HT1080 (cell line): Measurements from ENCODE around the gene ARMH3. TPM values are rescaled to one million over a fixed set of nuclear protein-coding genes. Genes with fewer than 3 reads are reported as not detected.

ENCODE experiments used
- DNase-seq: peaks from one replicate; pipeline ENCODE4 v3.0.0-alpha.2; 2015; ENCODE audit warnings: low read depth
- polyA plus RNA-seq, 2 experiments: library from polyadenylated mRNA; depleted of rRNA; stranded (reverse); fragments of >200 nt; gene quantifications; 2 replicates each; pipeline ENCODE4 v1.2.3, GENCODE V29; 2015
- total RNA-seq: library from RNA; depleted of rRNA; stranded (reverse); fragments of >200 nt; shearing (Covaris generic); gene quantifications from 2 replicates; pipeline ENCODE4 v1.2.3, GENCODE V29; 2014; rRNA removed

The ARMH3 gene, protein sequence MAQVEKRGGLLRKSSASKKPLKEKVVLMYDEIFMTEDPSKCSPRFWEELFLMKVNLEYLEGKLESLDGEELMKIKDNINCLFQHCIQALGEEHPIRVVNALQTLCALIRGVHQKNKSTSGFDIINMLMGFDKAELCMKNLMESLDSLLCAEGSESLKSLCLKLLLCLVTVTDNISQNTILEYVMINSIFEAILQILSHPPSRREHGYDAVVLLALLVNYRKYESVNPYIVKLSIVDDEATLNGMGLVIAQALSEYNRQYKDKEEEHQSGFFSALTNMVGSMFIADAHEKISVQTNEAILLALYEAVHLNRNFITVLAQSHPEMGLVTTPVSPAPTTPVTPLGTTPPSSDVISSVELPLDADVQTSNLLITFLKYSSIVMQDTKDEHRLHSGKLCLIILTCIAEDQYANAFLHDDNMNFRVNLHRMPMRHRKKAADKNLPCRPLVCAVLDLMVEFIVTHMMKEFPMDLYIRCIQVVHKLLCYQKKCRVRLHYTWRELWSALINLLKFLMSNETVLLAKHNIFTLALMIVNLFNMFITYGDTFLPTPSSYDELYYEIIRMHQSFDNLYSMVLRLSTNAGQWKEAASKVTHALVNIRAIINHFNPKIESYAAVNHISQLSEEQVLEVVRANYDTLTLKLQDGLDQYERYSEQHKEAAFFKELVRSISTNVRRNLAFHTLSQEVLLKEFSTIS
- 6.2 and 6.6 TPM in 2 replicates for total RNA-seq
- polyA plus RNA-seq (2015; cell fraction: cytosol; rRNA removed), result 9.2 and 9.3 TPM in 2 replicates
- 13.5 and 14.6 TPM in 2 replicates for polyA plus RNA-seq (2015; cell fraction: nucleus; rRNA removed)

- peak; percentile 96 for DNase-seq
Observed at GRCh38 chr10:102055647-102056419, at the start of gene ARMH3. TSS of gene ARMH3 (minus strand) at chr10:102056173. CDS start at chr10:102040114, 16,059 bp downstream.

GRCh38 chr10:102102421-102102820, 46.4 kb upstream of the ARMH3 start:
- DNase-seq, result peak; percentile 39

DNA sequence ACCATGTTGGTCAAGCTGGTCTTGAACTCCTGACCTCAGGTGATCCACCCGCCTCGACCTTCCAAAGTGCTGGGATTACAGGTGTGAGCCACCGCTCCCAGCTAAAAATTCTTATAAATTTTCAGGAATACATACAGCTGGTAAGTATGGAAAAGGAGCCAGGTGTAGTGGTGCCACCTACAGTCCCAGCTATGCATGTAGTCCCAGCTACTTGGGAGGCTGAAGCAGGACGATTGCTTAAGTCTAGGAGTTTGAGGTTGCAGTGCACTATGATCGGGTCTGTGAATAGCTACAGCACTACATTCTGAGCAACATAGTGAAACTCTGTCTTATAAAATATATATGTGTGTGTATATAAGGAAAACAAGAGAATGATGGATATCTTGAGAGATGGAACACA, 45.2 kb upstream of the ARMH3 start:
- no peak for DNase-seq

- no peak for DNase-seq
Observed at GRCh38 chr10:102096449-102096848, 40.5 kb upstream of the ARMH3 start.

- DNase-seq, result peak; percentile 48
Observed at GRCh38 chr10:102090772-102091171, 34.8 kb upstream of the ARMH3 start.

DNA sequence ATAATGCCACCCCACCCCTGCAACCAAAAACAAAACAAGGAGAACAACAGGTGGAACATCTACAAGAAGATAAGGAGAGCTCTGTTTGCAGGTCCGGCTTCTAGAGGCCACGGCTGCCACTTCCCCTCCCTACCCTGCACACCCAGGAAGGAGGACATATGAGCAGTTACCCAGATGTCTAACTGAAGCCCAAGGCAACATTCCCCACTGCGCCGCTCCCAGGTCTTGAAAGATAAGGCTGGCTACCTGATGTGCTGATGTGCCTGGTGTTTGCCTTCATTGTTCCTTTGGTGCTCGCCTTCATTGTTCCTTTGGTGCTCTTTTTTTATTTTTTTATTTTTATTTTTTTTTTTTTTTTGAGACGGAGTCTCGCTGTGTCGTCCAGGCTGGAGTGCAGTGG, 30.2 kb upstream of the ARMH3 start:
- no peak for DNase-seq

GRCh38 chr10:102085336-102085735, 29.4 kb upstream of the ARMH3 start:
- no peak for DNase-seq

- DNase-seq, result no peak
Observed at GRCh38 chr10:102083541-102083940, 27.6 kb upstream of the ARMH3 start.

GRCh38 chr10:102072673-102073527, 16.9 kb upstream of the ARMH3 start:
- DNase-seq, result peak; percentile 70

- no peak for DNase-seq
Observed at GRCh38 chr10:102069071-102069470, 13.1 kb upstream of the ARMH3 start.

- DNase-seq, result no peak
Observed at GRCh38 chr10:102068216-102068615, 12.2 kb upstream of the ARMH3 start.

GRCh38 chr10:102067091-102067916, 11.3 kb upstream of the ARMH3 start:
- no peak for DNase-seq

GRCh38 chr10:102066399-102067088, 10.6 kb upstream of the ARMH3 start:
- DNase-seq, result no peak

- no peak for DNase-seq
Observed at GRCh38 chr10:102065561-102066398, 9.8 kb upstream of the ARMH3 start.

GRCh38 chr10:102064868-102065560, 9.0 kb upstream of the ARMH3 start, which contains the start of gene HPS6:
TSS of gene HPS6 (plus strand) at chr10:102065349. CDS start at chr10:102065475, 126 bp downstream.
- peak; percentile 93 for DNase-seq

- DNase-seq, result no peak
Observed at GRCh38 chr10:102064503-102064867, 8.5 kb upstream of the ARMH3 start.

DNA sequence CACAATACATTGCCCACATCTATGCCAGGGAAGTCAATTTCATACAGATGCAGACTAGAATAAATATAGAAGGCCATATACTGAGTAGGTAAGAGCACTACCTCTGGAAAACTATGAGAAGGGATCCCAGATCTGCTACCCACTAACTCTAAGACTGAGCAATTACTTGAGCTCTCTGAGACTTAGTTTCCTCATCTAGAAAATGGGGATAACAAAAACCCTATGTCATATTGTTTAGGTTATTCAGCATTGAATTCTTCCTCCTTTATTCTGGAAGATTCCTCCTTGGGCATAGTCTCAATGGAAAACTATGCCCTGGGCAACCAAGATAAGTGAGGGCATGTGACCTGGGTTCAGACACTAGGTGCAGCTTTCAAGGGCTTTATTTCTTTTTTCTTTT, 4.0 kb upstream of the ARMH3 start:
- DNase-seq, result no peak
